HL-60 (cell line): ENCODE data around the gene CCDC88B.
"Not testable (repeated sequence)": the region's sequence is repeated elsewhere in the genome, so short reads cannot be mapped to it uniquely, and the experiment has no call there.

Source experiments
- CTCF ChIP-seq: IDR thresholded peaks from one replicate; pipeline ENCODE4 v1.5.1; 2011; ENCODE audit warnings: low read length, control low read depth, inconsistent platforms; ENCODE audit not compliant: insufficient read depth
- GABPA ChIP-seq: IDR thresholded peaks from 2 replicates; pipeline ENCODE4 v1.6.1; 2012; ENCODE audit warnings: low read depth
- POLR2AphosphoS5 ChIP-seq: IDR thresholded peaks from 2 replicates; pipeline ENCODE4 v1.6.1; 2012; ENCODE audit warnings: low read depth
- SPI1 ChIP-seq: IDR thresholded peaks from 2 replicates; pipeline ENCODE4 v1.6.1; 2012; ENCODE audit warnings: low read depth, mild to moderate bottlenecking, borderline replicate concordance

GRCh38 chr11:64323984-64324383 is 16.0 kb upstream of the CCDC88B start:
- not testable (repeated sequence) for TF ChIP-seq CTCF, SPI1, POLR2AphosphoS5, GABPA
